Measurements from ENCODE around the gene DGKD.

GRCh38 chr2:233492078-233492477 is 137.8 kb downstream of the DGKD start:
- TF ChIP-seq POLR2AphosphoS5 (IDR thresholded peaks at IDR 0.05; ENCODE audit: low read depth, low read length) (no peak), TAF1 (IDR thresholded peaks at IDR 0.05; ENCODE audit: borderline replicate concordance, insufficient read depth, low read length) (no peak), REST (IDR thresholded peaks at IDR 0.05; ENCODE audit: insufficient read depth in 1 of 2, low read depth in 2 of 2, low read length in 2 of 2) (no peak)
